ENCODE data around the gene NTHL1.

DNA sequence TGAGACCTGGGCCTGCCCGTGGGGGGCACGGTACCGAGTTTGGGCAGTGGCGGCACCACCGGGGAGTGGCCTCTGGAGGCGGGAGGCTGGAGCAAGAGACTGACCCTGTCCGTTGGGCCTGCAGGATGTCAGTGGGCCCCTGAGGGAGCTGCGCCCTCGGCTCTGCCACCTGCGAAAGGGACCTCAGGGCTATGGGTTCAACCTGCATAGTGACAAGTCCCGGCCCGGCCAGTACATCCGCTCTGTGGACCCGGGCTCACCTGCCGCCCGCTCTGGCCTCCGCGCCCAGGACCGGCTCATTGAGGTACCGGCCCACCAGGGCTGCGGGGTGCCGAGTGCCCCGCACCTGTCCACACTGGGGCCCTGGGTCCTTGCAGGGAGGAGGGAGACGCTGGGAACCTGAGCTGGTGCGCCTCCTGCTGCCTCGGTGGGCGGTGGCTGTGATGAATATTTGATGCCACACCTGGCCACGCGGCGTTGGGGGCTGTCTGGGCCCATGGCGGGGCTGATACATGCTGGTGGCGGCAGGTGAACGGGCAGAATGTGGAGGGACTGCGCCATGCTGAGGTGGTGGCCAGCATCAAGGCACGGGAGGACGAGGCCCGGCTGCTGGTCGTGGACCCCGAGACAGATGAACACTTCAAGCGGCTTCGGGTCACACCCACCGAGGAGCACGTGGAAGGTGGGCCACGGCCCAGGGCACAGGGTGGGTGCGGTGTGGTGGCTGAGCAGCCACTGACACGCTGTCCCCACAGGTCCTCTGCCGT lies 11.3 kb downstream of the NTHL1 start:
- TF ChIP-seq, protein P1, sequence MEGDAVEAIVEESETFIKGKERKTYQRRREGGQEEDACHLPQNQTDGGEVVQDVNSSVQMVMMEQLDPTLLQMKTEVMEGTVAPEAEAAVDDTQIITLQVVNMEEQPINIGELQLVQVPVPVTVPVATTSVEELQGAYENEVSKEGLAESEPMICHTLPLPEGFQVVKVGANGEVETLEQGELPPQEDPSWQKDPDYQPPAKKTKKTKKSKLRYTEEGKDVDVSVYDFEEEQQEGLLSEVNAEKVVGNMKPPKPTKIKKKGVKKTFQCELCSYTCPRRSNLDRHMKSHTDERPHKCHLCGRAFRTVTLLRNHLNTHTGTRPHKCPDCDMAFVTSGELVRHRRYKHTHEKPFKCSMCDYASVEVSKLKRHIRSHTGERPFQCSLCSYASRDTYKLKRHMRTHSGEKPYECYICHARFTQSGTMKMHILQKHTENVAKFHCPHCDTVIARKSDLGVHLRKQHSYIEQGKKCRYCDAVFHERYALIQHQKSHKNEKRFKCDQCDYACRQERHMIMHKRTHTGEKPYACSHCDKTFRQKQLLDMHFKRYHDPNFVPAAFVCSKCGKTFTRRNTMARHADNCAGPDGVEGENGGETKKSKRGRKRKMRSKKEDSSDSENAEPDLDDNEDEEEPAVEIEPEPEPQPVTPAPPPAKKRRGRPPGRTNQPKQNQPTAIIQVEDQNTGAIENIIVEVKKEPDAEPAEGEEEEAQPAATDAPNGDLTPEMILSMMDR (IDR thresholded peaks at IDR 0.05), result no peak
- TF ChIP-seq POLR2A (IDR thresholded peaks at IDR 0.05) (no peak), EP300 (IDR thresholded peaks at IDR 0.05) (no peak)
